Colonic mucosa (tissue), 4 donors: Measurements from ENCODE around the gene HOXB8. TPM values are rescaled to one million over a fixed set of nuclear protein-coding genes. Genes with fewer than 3 reads are reported as not detected.

ENCODE experiments used
- DNase-seq: peaks from one replicate; pipeline ENCODE4 v3.0.0-alpha.2; 2020
- H3K27ac ChIP-seq: fragments of 200-600 bp; one replicate; pipeline ENCODE4 v1.8.0; 2021
- H3K27me3 ChIP-seq: fragments of 200-600 bp; one replicate; pipeline ENCODE4 v1.8.0; 2021
- H3K36me3 ChIP-seq: fragments of 200-600 bp; one replicate; pipeline ENCODE4 v1.8.0; 2021
- H3K4me1 ChIP-seq: fragments of 200-600 bp; one replicate; pipeline ENCODE4 v1.8.0; 2021; ENCODE audit warnings: mild to moderate bottlenecking
- H3K4me3 ChIP-seq: fragments of 200-600 bp; one replicate; pipeline ENCODE4 v1.8.0; 2021
- H3K9ac ChIP-seq, 2 donors: one replicate each; pipeline ENCODE4 v1.7.0; 2013; ENCODE audit warnings: control low read depth in 2 of 2, low read depth in 2 of 2, low read length in 2 of 2
- H3K9me3 ChIP-seq: fragments of 200-600 bp; one replicate; pipeline ENCODE4 v1.8.0; 2021
- intact Hi-C: fragments of 100-400 bp; cut with DNase I; formaldehyde crosslinking; loops from one replicate; pipeline ENCODE4 v1.14.1; 2022
- total RNA-seq, 2 donors: library from RNA; stranded (reverse); fragmentation: NEBNext Ultra II Directional in 1 of 2; extraction: Animal tissue kit (Norgen Biotek cat#: 25700) in 1 of 2; gene quantifications; one replicate each; pipeline ENCODE4 v1.2.1, GENCODE V29; 2021
- TF ChIP-seq, protein P1 (sequence below): fragments of 200-600 bp; IDR thresholded peaks from one replicate; pipeline ENCODE4 v1.8.0; 2022; ENCODE audit warnings: antibody characterized with exemption, mild to moderate bottlenecking
- donor health status: healthy.
- donor health status: DM: no; HTN: no; CAD: no.
- donor health status: DM: no; HTN: no; CAD: no.

Gene HOXB8
- total RNA-seq, 2 donors from 2014 or later, result 4.2 to 7.4 TPM

DNA sequence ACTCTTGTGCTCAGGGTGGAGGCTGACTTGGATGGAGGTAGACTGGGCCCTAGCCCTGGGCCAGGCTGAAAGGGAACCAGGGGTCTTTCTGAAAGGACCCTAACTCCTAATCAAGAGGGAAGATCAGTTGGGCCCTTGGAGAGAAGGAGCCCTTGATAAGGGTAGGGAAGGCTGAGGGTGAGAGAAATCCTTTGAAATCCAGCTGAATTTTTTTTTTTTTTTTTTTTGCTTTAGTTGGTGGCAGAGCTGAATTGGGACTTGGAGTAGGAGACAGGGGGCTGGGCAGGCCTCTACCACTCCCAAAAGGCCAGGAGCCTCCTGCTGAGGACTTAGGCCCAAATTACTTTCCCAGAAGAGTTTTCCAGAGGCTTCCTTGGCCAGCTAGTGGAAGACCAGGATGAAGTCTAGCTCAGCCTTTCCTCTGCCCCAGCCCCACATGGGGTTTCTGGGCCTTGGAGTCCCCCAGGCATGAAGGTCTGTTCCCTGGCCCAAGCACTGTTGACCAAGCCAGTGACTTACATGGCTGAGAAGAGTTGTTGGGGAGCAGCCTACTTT lies 24.4 kb downstream of the HOXB8 start:
- intact Hi-C loops, result no loop called here
- H3K4me1 ChIP-seq, result peaks cover 4% of the 10 kb centered on the region
- H3K9me3 ChIP-seq, result no peaks in the 10 kb centered on the region
- peak overlapping the region; percentile 88 for H3K27ac ChIP-seq
- no peaks in the 10 kb centered on the region for H3K27me3 ChIP-seq
- no peak for DNase-seq
- peak overlapping the region; percentile 67 to 80 for H3K9ac ChIP-seq
- H3K36me3 ChIP-seq, result peaks cover 8% of the 10 kb centered on the region
- H3K4me3 ChIP-seq, result peak overlapping the region; percentile 5
- TF ChIP-seq, protein P1, sequence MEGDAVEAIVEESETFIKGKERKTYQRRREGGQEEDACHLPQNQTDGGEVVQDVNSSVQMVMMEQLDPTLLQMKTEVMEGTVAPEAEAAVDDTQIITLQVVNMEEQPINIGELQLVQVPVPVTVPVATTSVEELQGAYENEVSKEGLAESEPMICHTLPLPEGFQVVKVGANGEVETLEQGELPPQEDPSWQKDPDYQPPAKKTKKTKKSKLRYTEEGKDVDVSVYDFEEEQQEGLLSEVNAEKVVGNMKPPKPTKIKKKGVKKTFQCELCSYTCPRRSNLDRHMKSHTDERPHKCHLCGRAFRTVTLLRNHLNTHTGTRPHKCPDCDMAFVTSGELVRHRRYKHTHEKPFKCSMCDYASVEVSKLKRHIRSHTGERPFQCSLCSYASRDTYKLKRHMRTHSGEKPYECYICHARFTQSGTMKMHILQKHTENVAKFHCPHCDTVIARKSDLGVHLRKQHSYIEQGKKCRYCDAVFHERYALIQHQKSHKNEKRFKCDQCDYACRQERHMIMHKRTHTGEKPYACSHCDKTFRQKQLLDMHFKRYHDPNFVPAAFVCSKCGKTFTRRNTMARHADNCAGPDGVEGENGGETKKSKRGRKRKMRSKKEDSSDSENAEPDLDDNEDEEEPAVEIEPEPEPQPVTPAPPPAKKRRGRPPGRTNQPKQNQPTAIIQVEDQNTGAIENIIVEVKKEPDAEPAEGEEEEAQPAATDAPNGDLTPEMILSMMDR, result no peak

DNA sequence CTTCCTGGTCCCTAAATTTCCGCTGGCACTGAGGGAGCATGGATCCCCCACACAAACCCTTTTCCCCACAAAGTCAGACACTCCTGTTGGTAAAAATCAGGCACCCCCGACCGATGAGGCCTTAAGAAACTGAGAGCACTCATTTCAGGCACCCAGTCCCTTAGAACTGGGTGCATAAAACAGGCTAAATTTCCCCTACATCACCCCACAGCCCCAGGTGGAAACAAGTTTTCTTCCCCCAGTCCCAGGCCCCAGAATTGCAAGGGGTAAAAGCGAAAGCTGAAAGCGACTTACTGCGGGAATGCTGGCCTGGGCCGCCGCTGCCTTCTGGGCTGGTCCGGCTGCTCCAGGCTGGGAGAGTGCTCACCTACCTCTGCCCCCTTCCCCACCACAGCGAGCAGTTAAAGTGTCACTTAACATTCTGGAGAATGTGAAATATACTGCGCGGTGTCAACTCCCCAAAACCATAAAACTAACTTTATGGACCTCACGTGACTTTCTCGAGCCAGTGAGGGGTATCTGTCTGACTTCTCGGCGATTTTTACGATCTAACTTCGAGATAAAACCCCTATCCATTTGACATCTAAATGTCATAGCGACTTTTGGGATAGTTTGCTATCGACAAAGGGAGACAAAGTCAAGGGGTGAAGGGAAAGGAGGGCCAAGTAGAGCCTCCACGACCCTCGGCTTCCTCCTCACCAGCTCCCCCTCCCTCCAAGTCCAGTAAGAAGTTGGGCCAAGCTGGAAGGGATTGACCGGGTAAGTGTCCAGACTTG lies 25.1 kb downstream of the HOXB8 start, which contains the start of gene HOXB3:
HOXB3 (minus strand) TSS at position 411 of the 776 bp plus-strand sequence. CDS start 37,767 bp downstream, outside the sequence.
- no peak for DNase-seq

DNA sequence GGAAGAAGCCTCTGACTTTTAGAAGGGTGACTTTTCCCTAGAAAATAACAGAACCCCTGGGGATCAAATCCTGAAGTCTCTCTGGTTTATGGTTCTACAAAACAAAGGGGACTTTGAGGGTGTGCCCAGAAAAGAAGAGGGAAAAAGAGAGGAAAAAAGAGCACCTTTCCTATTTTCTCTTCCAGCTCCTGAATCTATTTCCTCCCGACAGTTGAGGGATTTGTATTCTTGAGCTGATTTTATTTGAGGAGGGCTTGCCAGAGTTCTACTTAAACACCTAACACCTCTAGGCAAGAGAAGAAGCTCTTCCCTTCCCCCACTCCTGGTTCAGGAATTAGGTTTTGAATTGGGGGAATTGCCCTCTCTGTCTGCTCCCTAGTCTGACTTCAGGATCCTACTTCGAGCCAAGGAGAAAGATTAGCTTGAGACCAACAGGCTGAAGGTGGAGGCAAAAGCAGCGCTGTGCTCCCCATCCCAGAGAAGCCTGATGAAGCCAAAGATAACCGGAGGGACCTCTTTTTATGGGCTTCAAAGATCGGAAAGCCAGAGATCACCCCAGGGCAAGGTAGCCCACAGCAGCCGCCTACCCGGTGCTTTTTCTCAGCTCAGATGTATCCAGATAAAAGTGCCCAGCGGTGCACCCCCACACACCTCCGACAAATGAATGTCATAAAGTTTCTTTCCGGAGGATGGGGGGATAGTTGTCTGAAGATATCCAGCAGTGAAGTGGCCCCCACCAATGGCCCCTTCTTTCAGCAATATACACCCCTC lies 25.8 kb downstream of the HOXB8 start:
- Histone ChIP-seq H3K9me3 (no peaks in the 10 kb centered on the region), H3K27ac (peak overlapping the region; percentile 88), H3K27me3 (no peaks in the 10 kb centered on the region), H3K9ac (peak overlapping the region; percentile 62 to 76), H3K36me3 (no peaks in the 10 kb centered on the region), H3K4me3 (peak overlapping the region; percentile 5), H3K4me1 (peaks cover 9% of the 10 kb centered on the region)
- no peak for DNase-seq
- intact Hi-C loops, result no loop called here
- TF ChIP-seq, protein P1, result no peak

More for the DNA sequence above, 25.1 kb downstream of the HOXB8 start, which contains the start of gene HOXB3:
- TF ChIP-seq, protein P1, result no peak
- intact Hi-C loops, result no loop called here
- Histone ChIP-seq H3K27ac (peak within 1 kb of the TSS; percentile 88), H3K27me3 (no peaks in the 10 kb centered on the region), H3K4me3 (peak within 1 kb of the TSS; percentile 5), H3K9ac (peak within 1 kb of the TSS; percentile 67 to 80), H3K4me1 (peaks cover 7% of the 10 kb centered on the region), H3K9me3 (no peaks in the 10 kb centered on the region), H3K36me3 (peaks cover 4% of the 10 kb centered on the region)

GRCh38 chr17:48588528-48588927 lies 26.6 kb downstream of the HOXB8 start:
- no peaks in the 10 kb centered on the region for H3K36me3 ChIP-seq
- H3K4me3 ChIP-seq, result no peak overlapping the region
- intact Hi-C loops, result no loop called here
- peak overlapping the region; percentile 54 to 76 for H3K9ac ChIP-seq
- no peaks in the 10 kb centered on the region for H3K27me3 ChIP-seq
- TF ChIP-seq, protein P1, result no peak
- DNase-seq, result no peak
- peaks cover 9% of the 10 kb centered on the region for H3K4me1 ChIP-seq
- H3K9me3 ChIP-seq, result no peaks in the 10 kb centered on the region
- H3K27ac ChIP-seq, result peak overlapping the region; percentile 88

- Histone ChIP-seq H3K9me3 (no peaks in the 10 kb centered on the region), H3K9ac (peak overlapping the region; percentile 54 to 76), H3K27me3 (no peaks in the 10 kb centered on the region), H3K4me1 (peaks cover 9% of the 10 kb centered on the region), H3K27ac (peak overlapping the region; percentile 88), H3K36me3 (no peaks in the 10 kb centered on the region), H3K4me3 (no peak overlapping the region)
- no peak for DNase-seq
- intact Hi-C loops, result no loop called here
- TF ChIP-seq, protein P1, result no peak
Observed at GRCh38 chr17:48588074-48588415, 27.0 kb downstream of the HOXB8 start.
